GM06990 (cell line): ENCODE data around the gene HLA-DPA1.

Source experiments
- DNase-seq: peaks from one replicate; pipeline ENCODE4 v3.0.0-alpha.2; 2011; ENCODE audit not compliant: insufficient read length; ENCODE audit errors: extremely low read depth
- H3K27me3 ChIP-seq: replicated peaks from 2 replicates; pipeline ENCODE4 v1.6.0; 2011; ENCODE audit warnings: low read length; ENCODE audit not compliant: control insufficient read depth, insufficient read depth
- H3K36me3 ChIP-seq: 2 replicates; pipeline ENCODE4 v1.5.1; 2011; ENCODE audit warnings: low read length; ENCODE audit not compliant: control insufficient read depth, insufficient read depth
- H3K4me3 ChIP-seq: replicated peaks from 2 replicates; pipeline ENCODE4 v1.5.1; 2011; ENCODE audit warnings: low read depth, mild to moderate bottlenecking, control low read depth, low read length
- TF ChIP-seq, protein P1 (sequence below): IDR thresholded peaks from 2 replicates; pipeline ENCODE4 v1.5.1; 2011; ENCODE audit warnings: low read length, control low read depth, mild to moderate bottlenecking, inconsistent platforms; ENCODE audit not compliant: insufficient read depth, poor library complexity, severe bottlenecking

HLA-DPA1 gene

DNA sequence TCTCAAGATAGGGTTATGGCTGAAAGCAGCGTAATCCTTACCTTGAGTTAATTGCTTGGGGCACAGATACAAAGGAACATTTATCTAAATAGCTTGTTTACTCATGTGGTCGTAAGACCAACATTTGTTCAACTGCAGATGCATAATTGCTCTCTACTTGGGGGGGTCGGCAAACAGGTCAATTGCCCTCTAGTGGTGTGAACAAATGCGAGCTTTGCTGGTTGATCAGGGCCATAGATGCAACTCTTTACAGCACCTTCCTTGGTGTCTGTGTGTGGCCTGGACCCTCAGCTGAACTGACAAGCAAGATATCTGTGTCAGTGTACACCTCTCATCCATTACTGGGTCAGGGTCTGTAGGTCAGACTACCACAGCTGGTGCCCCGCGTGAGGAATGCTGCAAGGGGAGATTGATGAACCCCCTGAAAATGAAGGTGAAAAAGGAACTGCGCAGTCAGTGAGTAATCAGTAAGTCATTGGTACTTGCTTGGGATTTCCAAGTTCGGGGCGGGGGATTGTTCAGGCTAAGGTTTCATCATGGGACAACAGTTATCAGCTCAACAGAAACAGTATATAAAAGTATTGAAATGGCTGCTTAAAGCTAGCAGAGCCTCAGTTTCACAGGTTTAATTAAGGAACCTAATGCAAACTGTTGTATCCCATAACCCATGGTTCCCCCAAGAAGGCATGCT is 24.0 kb downstream of the HLA-DPA1 start:
- no peak for DNase-seq
- H3K36me3 ChIP-seq, result no peaks in the 10 kb centered on the region
- TF ChIP-seq, protein P1, sequence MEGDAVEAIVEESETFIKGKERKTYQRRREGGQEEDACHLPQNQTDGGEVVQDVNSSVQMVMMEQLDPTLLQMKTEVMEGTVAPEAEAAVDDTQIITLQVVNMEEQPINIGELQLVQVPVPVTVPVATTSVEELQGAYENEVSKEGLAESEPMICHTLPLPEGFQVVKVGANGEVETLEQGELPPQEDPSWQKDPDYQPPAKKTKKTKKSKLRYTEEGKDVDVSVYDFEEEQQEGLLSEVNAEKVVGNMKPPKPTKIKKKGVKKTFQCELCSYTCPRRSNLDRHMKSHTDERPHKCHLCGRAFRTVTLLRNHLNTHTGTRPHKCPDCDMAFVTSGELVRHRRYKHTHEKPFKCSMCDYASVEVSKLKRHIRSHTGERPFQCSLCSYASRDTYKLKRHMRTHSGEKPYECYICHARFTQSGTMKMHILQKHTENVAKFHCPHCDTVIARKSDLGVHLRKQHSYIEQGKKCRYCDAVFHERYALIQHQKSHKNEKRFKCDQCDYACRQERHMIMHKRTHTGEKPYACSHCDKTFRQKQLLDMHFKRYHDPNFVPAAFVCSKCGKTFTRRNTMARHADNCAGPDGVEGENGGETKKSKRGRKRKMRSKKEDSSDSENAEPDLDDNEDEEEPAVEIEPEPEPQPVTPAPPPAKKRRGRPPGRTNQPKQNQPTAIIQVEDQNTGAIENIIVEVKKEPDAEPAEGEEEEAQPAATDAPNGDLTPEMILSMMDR, result peak; percentile 70
- no peaks in the 10 kb centered on the region for H3K27me3 ChIP-seq
- no peak overlapping the region for H3K4me3 ChIP-seq

DNA sequence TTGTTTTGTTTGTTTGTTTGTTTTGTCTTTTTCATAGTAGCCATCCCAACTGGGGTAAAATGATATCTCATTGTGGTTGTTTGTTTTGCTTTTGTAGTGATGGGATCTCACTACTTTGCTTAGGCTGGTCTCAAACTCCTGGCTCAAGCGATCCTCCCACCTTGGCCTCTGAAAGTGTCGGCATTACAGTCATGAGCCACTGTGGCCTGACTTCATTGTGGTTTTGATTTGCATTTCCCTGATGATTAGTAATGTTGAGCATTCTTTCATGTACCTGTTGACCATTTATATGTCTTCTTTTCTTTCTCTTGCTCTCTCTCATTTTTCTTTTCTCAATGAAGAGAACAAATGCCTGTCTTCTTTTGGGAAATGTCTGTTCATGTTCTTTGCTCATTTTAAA is 33.3 kb downstream of the HLA-DPA1 start:
- H3K27me3 ChIP-seq, result no peaks in the 10 kb centered on the region
- no peaks in the 10 kb centered on the region for H3K36me3 ChIP-seq
- H3K4me3 ChIP-seq, result no peak overlapping the region
- TF ChIP-seq, protein P1, result no peak
- no peak for DNase-seq

DNA sequence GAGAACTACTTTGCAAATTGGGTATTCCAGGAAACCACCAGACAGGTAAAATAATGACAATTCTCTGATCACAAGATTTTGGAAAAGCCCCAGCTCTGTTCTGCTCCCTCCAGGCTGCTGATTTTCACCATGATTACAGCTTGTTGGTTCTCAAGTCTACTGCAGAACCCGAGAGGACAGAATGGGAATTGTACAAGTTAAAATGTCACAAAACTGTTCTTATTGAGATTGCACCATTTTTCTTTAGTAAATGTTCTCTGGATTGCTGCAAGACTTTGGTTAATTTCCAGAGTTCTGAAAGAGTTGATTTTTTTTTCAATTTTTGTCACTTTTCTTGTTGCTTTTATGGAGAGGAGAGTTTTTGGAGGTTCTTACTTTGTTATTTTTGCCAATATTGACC is 36.9 kb downstream of the HLA-DPA1 start:
- TF ChIP-seq, protein P1, result no peak
- no peak for DNase-seq
- H3K27me3 ChIP-seq, result no peaks in the 10 kb centered on the region

DNA sequence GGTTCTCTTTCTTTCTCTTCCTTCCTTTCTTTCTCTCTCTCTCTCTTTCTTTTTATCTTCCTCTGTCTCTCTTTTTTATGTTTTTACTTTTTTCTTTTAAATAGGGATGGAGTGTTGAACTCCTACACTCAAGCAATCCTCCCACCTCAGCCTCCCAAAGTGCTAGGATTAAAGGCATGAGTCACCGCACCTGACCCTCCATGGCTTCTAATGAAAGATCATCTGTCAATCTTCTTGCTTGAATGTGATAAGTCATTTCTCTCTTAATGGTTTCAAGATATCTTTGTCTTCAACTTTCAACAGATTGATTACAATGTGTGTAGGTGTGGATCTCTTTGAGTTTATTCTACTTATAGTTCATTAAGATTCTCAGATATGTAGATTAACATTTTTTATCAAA is 38.9 kb downstream of the HLA-DPA1 start:
- no peaks in the 10 kb centered on the region for H3K36me3 ChIP-seq
- no peak overlapping the region for H3K4me3 ChIP-seq
- TF ChIP-seq, protein P1, result no peak
- no peaks in the 10 kb centered on the region for H3K27me3 ChIP-seq
- DNase-seq, result no peak

More for the DNA sequence above, 36.9 kb downstream of the HLA-DPA1 start:
- no peaks in the 10 kb centered on the region for H3K36me3 ChIP-seq
- no peak overlapping the region for H3K4me3 ChIP-seq

DNA sequence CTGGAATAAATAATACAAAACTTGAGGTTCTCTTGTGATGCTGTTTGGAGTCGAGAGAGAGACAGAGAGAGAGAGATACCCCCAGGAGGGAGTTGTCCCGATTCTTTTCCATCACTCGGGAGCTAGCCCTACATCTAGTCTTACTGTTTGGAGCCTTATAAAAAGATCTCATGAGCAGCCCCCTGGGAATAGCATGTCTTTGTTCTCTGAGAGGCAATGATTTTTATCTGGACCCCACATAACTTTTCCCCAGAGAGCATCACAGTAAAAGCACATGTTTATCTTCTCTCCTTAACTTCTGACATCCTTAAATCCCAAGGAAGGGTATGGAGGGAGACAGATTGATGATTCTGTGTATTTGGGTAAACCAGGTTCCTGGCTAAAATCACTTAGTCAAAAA is 43.2 kb downstream of the HLA-DPA1 start:
- TF ChIP-seq, protein P1, result no peak
- Histone ChIP-seq H3K4me3 (peak overlapping the region; percentile 49; the same call in 1 of the 2 replicates), H3K36me3 (no peaks in the 10 kb centered on the region), H3K27me3 (no peaks in the 10 kb centered on the region)
- no peak for DNase-seq
